Heart left ventricle (tissue), 13 donors: ENCODE data around the gene KCTD12.
A peak's percentile ranks its signal among the peaks of the same experiment; 100 is the strongest.

Experiments
- CTCF ChIP-seq, 12 donors: fragments of 200-600 bp; sonication (generic) in 4 of 12; IDR thresholded peaks; one replicate each; pipeline versions ENCODE4 v1.5.0 to v1.8.0; 2018 to 2022; ENCODE audit warnings: antibody characterized with exemption in 12 of 12, mild to moderate bottlenecking in 5 of 12
- POLR2A ChIP-seq, 2 donors: fragments of 450-650 bp; IDR thresholded peaks; one replicate each; pipeline ENCODE4 v1.6.1; 2017; ENCODE audit warnings: antibody characterized with exemption in 2 of 2, mild to moderate bottlenecking in 2 of 2, moderate library complexity in 2 of 2
- donor health status: ischemic (EF 13 %, LVEDD 7.1; RV severe dilation, severe dysfunction).
- donor health status: DM: no; HTN: yes; CAD: no.
- donor health status: DM: no; HTN: no; CAD: no.
- donor health status: ischemic (EF 25% LVEDD 6.9; RV normal size, moderate dysfunction).
- donor health status: ischemic (EF 25% LVEDD 5.7; RV mildly dilated, moderate dysfunction).
- donor health status: ischemic (EF 35%, LVEDD 5.7; RV mildly dilated, moderate dysfunction).
- donor health status: nonischemic (EF 11% LVEDD 7.7; RV severe dilation, severe dysfunction).
- donor health status: DM: yes; HTN: yes; CAD: no.
- donor health status: PGD.
- donor health status: ischemic (EF 29% LVEDD 5.4; RV normal size, mild dysfunction).
- donor health status: nonischemic (EF 23%, LVEDD 6.1; RV moderate dilation, normal function).

- TF ChIP-seq CTCF (IDR thresholded peaks at IDR 0.05), result no peak
- TF ChIP-seq POLR2A (IDR thresholded peaks at IDR 0.05), result peak in 1 of 2 donors; percentile 23
Measured at GRCh38 chr13:76882431-76882830, 3.8 kb downstream of the KCTD12 start.
